Neural progenitor cell (in vitro differentiated cells): ENCODE results near the gene MDGA2. TPM values are rescaled to one million over a fixed set of nuclear protein-coding genes. Genes with fewer than 3 reads are reported as not detected.

Experiments
- DNase-seq: peaks from one replicate; pipeline ENCODE4 v3.0.0-alpha.2; 2016; ENCODE audit warnings: low spot score
- H2AFZ ChIP-seq: fragments of 200-600 bp; sonication (generic); replicated peaks from 2 replicates; pipeline ENCODE4 v1.6.1; 2016; ENCODE audit warnings: antibody characterized with exemption
- H3F3A ChIP-seq: fragments of 200-600 bp; sonication (generic); 2 replicates; pipeline ENCODE4 v1.6.1; 2016; ENCODE audit warnings: antibody characterized with exemption, low read depth
- H3K27ac ChIP-seq: fragments of 200-600 bp; sonication (generic); 2 replicates; pipeline ENCODE4 v1.5.1; 2016; ENCODE audit warnings: mild to moderate bottlenecking
- H3K27me3 ChIP-seq: fragments of 200-600 bp; sonication (generic); 2 replicates; pipeline ENCODE4 v1.6.1; 2016; ENCODE audit warnings: mild to moderate bottlenecking, moderate library complexity
- H3K36me3 ChIP-seq: fragments of 200-600 bp; sonication (generic); 2 replicates; pipeline ENCODE4 v1.5.1; 2016
- H3K4me1 ChIP-seq: fragments of 200-600 bp; sonication (generic); 2 replicates; pipeline ENCODE4 v1.6.1; 2016; ENCODE audit warnings: mixed run types
- H3K4me2 ChIP-seq: fragments of 200-600 bp; sonication (generic); 2 replicates; pipeline ENCODE4 v1.6.1; 2016
- H3K4me3 ChIP-seq: fragments of 200-600 bp; sonication (generic); 2 replicates; pipeline ENCODE4 v1.5.1; 2016
- H3K79me2 ChIP-seq: fragments of 200-600 bp; sonication (generic); 2 replicates; pipeline ENCODE4 v1.6.1; 2016; ENCODE audit warnings: low read depth
- H3K9ac ChIP-seq: fragments of 200-600 bp; sonication (generic); 2 replicates; pipeline ENCODE4 v1.6.1; 2016
- H3K9me3 ChIP-seq: fragments of 200-600 bp; sonication (generic); 2 replicates; pipeline ENCODE4 v1.5.1; 2016; ENCODE audit warnings: low read depth
- H4K20me1 ChIP-seq: fragments of 200-600 bp; sonication (generic); 2 replicates; pipeline ENCODE4 v1.6.1; 2016; ENCODE audit warnings: low read depth
- H3K27ac Mint-ChIP-seq: 3 replicates; pipeline ENCODE4 v1.8.0; 2021; ENCODE audit warnings: mixed read lengths
- H3K27me3 Mint-ChIP-seq: 2 replicates; pipeline ENCODE4 v1.8.0; 2022; ENCODE audit warnings: low read depth, mild to moderate bottlenecking, inconsistent platforms, moderate library complexity, mixed read lengths; ENCODE audit not compliant: insufficient read depth
- H3K36me3 Mint-ChIP-seq: 3 replicates; pipeline ENCODE4 v1.8.0; 2021; ENCODE audit warnings: mixed read lengths
- H3K4me1 Mint-ChIP-seq: 3 replicates; pipeline ENCODE4 v1.8.0; 2021; ENCODE audit warnings: mixed read lengths
- H3K4me3 Mint-ChIP-seq: 3 replicates; pipeline ENCODE4 v1.8.0; 2021; ENCODE audit warnings: mild to moderate bottlenecking, moderate library complexity, mixed read lengths
- H3K9me3 Mint-ChIP-seq: 3 replicates; pipeline ENCODE4 v1.8.0; 2020; ENCODE audit warnings: mixed read lengths
- EZH2 ChIP-seq: fragments of 200-600 bp; sonication (generic); IDR thresholded peaks from 2 replicates; pipeline ENCODE4 v1.6.1; 2017; ENCODE audit warnings: antibody characterized with exemption, mild to moderate bottlenecking, moderate library complexity
- EZH2phosphoT487 ChIP-seq: fragments of 200-600 bp; sonication (generic); IDR thresholded peaks from 2 replicates; pipeline ENCODE4 v1.6.1; 2017; ENCODE audit warnings: antibody characterized with exemption
- total RNA-seq: library from RNA; depleted of rRNA; stranded (reverse); fragments of >200 nt; gene quantifications from 2 replicates; pipeline ENCODE4 v1.2.3, GENCODE V29; 2015; ENCODE audit warnings: low replicate concordance
- TF ChIP-seq, protein P1 (sequence below): fragments of 200-600 bp; sonication (generic); IDR thresholded peaks from 2 replicates; pipeline ENCODE4 v1.5.1; 2017; ENCODE audit warnings: antibody characterized with exemption, mild to moderate bottlenecking

MDGA2 gene
- total RNA-seq, 1 donor from 2014 or later, result 1.0 TPM

DNA sequence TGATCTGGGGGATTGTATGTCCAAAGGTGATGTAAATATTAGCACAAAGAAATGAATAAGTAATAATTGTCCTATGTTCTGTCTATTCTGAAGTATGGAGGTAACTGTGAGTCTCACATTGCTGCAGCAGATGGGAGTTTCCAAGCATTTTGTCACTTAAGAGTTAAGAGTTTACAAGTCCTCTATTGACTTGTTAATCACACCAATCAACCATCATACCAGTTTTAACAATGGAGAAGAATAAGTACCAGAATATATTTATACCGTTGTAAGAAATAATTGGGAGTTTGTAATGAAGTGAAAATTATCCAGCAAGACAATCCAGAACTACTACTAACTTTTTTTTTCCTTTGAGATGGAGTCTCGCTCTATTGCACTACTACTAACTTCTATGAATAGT is 139.1 kb downstream of the MDGA2 start:
- H3K27me3 ChIP-seq, result no peaks in the 10 kb centered on the region
- Mint-ChIP-seq H3K27me3 (peaks cover 4% of the 10 kb centered on the region), H3K4me3 (no peak overlapping the region), H3K9me3 (peaks cover 3% of the 10 kb centered on the region), H3K36me3 (peaks cover 3% of the 10 kb centered on the region), H3K4me1 (peaks cover 16% of the 10 kb centered on the region), H3K27ac (no peak overlapping the region)
- no peak for DNase-seq
- H3K27ac ChIP-seq, result no peak overlapping the region
- H3F3A ChIP-seq, result no peaks in the 10 kb centered on the region
- H2AFZ ChIP-seq, result no peak overlapping the region
- H3K9me3 ChIP-seq, result no peaks in the 10 kb centered on the region
- H3K36me3 ChIP-seq, result no peaks in the 10 kb centered on the region
- H3K4me3 ChIP-seq, result no peak overlapping the region
- H4K20me1 ChIP-seq, result no peaks in the 10 kb centered on the region
- no peak overlapping the region for H3K9ac ChIP-seq
- peaks cover 2% of the 10 kb centered on the region for H3K4me1 ChIP-seq
- H3K4me2 ChIP-seq, result no peak overlapping the region
- no peaks in the 10 kb centered on the region for H3K79me2 ChIP-seq
- no peak for TF ChIP-seq EZH2phosphoT487
- TF ChIP-seq, protein P1, sequence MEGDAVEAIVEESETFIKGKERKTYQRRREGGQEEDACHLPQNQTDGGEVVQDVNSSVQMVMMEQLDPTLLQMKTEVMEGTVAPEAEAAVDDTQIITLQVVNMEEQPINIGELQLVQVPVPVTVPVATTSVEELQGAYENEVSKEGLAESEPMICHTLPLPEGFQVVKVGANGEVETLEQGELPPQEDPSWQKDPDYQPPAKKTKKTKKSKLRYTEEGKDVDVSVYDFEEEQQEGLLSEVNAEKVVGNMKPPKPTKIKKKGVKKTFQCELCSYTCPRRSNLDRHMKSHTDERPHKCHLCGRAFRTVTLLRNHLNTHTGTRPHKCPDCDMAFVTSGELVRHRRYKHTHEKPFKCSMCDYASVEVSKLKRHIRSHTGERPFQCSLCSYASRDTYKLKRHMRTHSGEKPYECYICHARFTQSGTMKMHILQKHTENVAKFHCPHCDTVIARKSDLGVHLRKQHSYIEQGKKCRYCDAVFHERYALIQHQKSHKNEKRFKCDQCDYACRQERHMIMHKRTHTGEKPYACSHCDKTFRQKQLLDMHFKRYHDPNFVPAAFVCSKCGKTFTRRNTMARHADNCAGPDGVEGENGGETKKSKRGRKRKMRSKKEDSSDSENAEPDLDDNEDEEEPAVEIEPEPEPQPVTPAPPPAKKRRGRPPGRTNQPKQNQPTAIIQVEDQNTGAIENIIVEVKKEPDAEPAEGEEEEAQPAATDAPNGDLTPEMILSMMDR, result no peak
- TF ChIP-seq EZH2, result no peak

DNA sequence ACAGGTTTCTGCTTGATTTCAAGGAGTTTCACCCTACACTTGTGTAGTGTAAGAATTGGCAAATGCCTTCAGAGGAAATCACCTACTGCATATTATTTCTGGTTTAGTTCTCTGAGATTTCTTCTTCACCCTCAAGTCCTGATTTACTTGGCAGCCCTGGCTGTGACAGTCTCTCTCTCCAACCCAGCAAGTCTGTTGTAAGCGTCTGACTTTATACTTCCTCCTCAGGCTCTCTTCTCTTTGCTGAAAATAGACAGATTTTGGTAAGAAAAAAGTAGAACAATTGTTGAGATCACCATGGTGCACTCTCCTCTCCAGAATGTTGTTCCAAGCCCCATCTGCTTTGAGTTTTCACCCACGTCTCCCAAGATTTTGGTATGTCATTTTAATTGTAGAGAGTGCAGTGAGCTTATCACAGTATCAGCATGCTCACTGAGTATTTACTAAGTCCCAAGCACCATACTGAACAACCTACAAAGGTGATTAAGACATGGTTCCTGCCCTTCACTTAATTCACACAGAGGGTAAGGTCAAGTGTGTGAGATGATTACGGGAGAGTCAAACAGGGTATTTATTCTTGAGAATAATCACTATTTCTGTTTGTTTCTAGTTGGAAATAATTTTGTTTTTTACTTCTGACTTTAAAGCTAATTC is 148.7 kb downstream of the MDGA2 start:
- H3K9me3 ChIP-seq, result no peaks in the 10 kb centered on the region
- Mint-ChIP-seq H3K27ac (no peak overlapping the region), H3K36me3 (peaks cover 4% of the 10 kb centered on the region), H3K4me3 (no peak overlapping the region), H3K27me3 (no peaks in the 10 kb centered on the region), H3K9me3 (peaks cover 13% of the 10 kb centered on the region), H3K4me1 (peaks cover 8% of the 10 kb centered on the region)
- no peaks in the 10 kb centered on the region for H3K4me1 ChIP-seq
- H3K36me3 ChIP-seq, result no peaks in the 10 kb centered on the region
- no peak overlapping the region for H2AFZ ChIP-seq
- no peak overlapping the region for H3K9ac ChIP-seq
- H3K27ac ChIP-seq, result no peak overlapping the region
- H3K4me2 ChIP-seq, result no peak overlapping the region
- H3F3A ChIP-seq, result no peaks in the 10 kb centered on the region
- DNase-seq, result no peak
- H4K20me1 ChIP-seq, result no peaks in the 10 kb centered on the region
- TF ChIP-seq, protein P1, result no peak
- TF ChIP-seq EZH2, result no peak
- no peak for TF ChIP-seq EZH2phosphoT487
- no peaks in the 10 kb centered on the region for H3K79me2 ChIP-seq
- no peaks in the 10 kb centered on the region for H3K27me3 ChIP-seq
- H3K4me3 ChIP-seq, result no peak overlapping the region

DNA sequence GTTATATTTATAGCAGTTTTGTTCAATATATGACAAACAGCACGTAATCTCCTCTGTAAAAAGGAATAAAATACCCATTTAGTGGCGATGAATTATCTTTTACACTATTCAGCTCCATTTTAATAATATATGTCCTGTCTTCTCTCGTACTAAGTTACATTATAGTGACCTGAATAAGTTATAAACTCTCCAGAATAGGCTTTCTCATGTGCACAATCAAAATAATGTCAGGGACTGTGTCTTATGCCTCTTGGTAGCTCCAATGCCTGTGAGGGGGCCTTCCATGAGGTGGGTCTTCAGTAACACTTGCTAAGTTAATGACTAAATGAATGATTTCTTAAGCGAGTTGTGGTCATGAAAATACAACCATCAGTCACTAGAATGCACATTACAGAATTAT is 150.9 kb downstream of the MDGA2 start:
- DNase-seq, result no peak
- H3K9ac ChIP-seq, result no peak overlapping the region
- no peaks in the 10 kb centered on the region for H3K36me3 ChIP-seq
- Mint-ChIP-seq H3K9me3 (peaks cover under 1% of the 10 kb centered on the region), H3K36me3 (no peaks in the 10 kb centered on the region), H3K27ac (no peak overlapping the region), H3K27me3 (no peaks in the 10 kb centered on the region), H3K4me1 (peaks cover 8% of the 10 kb centered on the region), H3K4me3 (no peak overlapping the region)
- H3K4me3 ChIP-seq, result no peak overlapping the region
- peak overlapping the region; percentile 11 for H2AFZ ChIP-seq
- no peaks in the 10 kb centered on the region for H3F3A ChIP-seq
- no peak overlapping the region for H3K27ac ChIP-seq
- no peak overlapping the region for H3K4me2 ChIP-seq
- H3K4me1 ChIP-seq, result no peaks in the 10 kb centered on the region
- no peaks in the 10 kb centered on the region for H4K20me1 ChIP-seq
- H3K79me2 ChIP-seq, result no peaks in the 10 kb centered on the region
- no peaks in the 10 kb centered on the region for H3K9me3 ChIP-seq
- TF ChIP-seq EZH2 (no peak), EZH2phosphoT487 (no peak)
- TF ChIP-seq, protein P1, result no peak
- no peaks in the 10 kb centered on the region for H3K27me3 ChIP-seq
